GM21619 (cell line): Measurements from ENCODE around the gene ELAVL4.
"Not testable (repeated sequence)": the region's sequence is repeated elsewhere in the genome, so short reads cannot be mapped to it uniquely, and the experiment has no call there.

Source experiments
- ATAC-seq: cut with Tn5 transposase; IDR thresholded peaks from one replicate; pipeline ENCODE4 v1.9.1; 2021; ENCODE audit not compliant: unreplicated experiment

ELAVL4 gene

GRCh38 chr1:50123071-50123470, 14.4 kb downstream of the ELAVL4 start:
- ATAC-seq: no peak

- ATAC-seq: no peak
These were observed 18.4 kb downstream of the ELAVL4 start for GRCh38 chr1:50126927-50127715.

- no peak for ATAC-seq
These were observed 20.5 kb downstream of the ELAVL4 start for GRCh38 chr1:50129201-50129600.

DNA sequence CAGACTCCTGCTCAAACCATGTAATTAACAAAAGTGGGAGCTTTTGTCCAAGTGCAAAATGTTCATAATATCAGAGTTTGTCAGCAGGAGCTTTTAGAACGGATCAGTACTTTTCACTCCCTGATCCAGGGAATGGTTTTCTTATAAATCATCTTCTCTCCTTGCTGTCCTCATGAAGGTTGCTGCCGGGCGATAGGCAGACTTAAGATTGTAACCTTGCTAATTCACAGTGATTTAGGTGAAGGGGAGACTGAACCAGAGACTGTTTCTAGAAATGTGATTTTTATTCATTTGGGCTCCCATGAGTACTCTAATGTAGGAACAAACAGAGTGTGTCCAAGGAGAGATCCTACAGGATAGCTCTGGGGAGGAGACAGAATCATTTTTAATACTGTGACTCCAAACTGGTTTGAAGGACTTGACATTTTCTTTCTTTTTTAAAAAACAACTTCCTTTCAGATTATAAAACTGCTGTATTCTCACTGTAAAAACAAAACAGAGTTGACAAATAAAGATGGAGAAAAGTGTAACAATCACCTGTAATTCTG, 23.7 kb downstream of the ELAVL4 start:
- ATAC-seq: no peak

- no peak for ATAC-seq
These were observed 27.0 kb downstream of the ELAVL4 start for GRCh38 chr1:50135716-50136115.

GRCh38 chr1:50139339-50140181, 30.8 kb downstream of the ELAVL4 start:
- no peak for ATAC-seq

GRCh38 chr1:50140182-50140447, 31.4 kb downstream of the ELAVL4 start:
- no peak for ATAC-seq

- no peak for ATAC-seq
These were observed 38.6 kb downstream of the ELAVL4 start for GRCh38 chr1:50147191-50147850.

- ATAC-seq: no peak
These were observed 39.6 kb downstream of the ELAVL4 start for GRCh38 chr1:50148142-50148923.

GRCh38 chr1:50152236-50152635, 43.5 kb downstream of the ELAVL4 start:
- ATAC-seq: no peak

- ATAC-seq: no peak
These were observed 46.8 kb downstream of the ELAVL4 start for GRCh38 chr1:50155541-50155940.

DNA sequence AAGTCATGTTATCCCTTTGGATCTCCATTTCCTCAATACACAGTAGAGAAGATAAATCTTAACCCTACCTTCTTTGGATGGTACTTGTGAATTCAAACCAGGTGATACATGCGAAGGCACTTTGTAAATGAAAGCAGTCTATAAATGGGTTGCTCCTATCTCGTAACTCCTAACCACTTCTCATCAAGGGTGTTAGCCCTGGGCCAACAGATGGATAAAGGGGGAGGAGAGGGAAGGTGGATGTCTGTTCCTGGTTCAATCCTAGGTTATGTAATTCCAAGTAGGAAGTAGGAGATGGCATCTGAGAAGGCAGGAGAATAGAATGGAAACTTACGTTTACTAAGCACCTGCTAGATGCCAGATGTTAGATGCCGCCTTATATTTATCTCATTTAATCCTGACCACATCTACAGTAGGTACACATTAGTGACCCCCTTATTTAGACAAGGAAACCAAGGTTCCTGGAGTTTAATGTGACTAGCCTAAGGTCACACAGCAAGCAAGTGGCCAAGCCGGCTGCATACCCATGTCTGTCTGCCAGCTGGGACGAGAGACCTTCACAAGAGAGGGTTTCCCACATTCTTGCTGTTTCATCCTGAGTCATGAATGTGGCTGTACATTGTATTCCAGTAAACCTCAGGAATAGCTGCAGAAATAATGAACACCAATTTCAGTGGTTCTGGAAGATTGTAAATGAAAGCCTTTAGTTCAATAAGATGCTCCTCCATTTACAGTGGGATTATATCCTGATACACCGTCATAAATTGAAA, 47.7 kb downstream of the ELAVL4 start:
- no peak for ATAC-seq

DNA sequence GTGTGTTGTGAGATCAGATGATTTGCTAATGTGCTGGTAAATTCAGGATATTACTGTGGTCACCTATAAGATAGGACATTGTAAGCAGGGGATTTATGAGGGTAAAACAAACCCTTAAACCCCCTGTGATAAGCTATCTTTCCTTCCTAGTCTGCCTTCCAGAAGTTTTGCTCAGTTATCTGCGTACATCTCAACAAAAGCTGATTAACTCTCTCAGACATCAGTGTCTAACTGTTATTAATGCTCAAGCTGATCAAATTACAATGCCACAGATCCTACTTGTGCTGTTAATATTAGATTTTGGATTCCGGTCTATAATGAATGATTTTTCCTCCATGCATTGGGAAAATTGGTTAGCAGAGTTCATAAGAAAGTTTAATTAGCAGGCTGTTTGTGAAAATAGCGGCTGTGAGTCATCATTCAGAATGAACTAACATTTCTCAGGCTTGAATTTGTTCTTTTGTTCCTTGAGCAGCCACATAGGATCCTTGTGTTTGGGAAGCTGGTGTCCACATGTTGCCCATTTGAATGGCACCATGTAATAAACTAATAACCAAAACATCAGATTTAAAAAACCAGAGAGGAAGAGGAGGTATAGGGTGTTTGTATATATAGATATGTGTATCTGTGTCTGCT, 48.7 kb downstream of the ELAVL4 start:
- ATAC-seq: no peak

- ATAC-seq: no peak
These were observed 49.7 kb downstream of the ELAVL4 start for GRCh38 chr1:50158421-50158820.

- ATAC-seq: no peak
These were observed 55.0 kb downstream of the ELAVL4 start for GRCh38 chr1:50163680-50164079.

GRCh38 chr1:50166351-50166750, 57.6 kb downstream of the ELAVL4 start:
- not testable (repeated sequence) for ATAC-seq

DNA sequence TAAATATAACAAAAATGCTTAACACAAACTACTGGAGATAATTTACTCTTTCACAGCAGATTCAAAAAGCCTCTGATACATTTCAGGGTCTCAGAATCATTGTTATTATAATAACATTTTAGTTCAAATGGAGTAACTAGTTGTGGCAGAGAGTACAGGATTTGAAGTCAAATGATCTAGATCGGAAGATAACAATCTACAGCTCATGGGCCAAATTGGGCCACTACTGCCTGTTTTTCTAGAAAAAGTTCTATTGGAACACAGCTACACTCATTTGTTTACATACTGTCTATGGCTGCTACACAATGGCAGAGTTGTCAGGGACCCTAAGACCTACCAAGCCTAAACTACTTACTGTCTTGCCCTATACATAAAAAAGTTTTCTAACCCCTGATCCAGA, 63.6 kb downstream of the ELAVL4 start:
- ATAC-seq: no peak

DNA sequence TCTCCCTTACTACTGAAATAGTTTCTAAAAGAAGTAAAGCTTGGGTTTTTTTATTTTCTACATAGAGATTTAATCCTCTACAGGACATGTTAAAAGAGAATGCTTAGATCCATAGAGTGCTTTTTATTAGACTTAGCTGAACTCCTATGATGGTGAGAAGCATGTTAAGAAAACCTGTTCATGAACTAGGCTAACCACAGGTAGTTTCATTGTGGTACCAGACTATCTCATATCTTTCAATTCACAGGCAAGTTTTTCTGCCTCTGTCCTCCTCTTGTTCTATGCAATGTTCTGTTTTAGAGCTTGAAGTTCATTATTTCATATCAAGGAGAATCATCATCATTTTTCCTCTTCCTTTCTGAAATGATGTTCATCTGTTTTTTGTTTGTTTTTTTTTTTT, 65.4 kb downstream of the ELAVL4 start:
- no peak for ATAC-seq

GRCh38 chr1:50175719-50176639, 67.3 kb downstream of the ELAVL4 start:
- no peak for ATAC-seq
